ENCODE measurements around the gene CCDC154.

CCDC154 gene

GRCh38 chr16:1416521-1416941 is 27.8 kb downstream of the CCDC154 start:
- 0 out of 22 replicates have a peak overlapping the region, but pooled peaks of 1 of the 11 experiments have one; percentile 18 for H3K4me2 ChIP-seq
- H3K9me3 ChIP-seq (replicated peaks in 1 of 11), result no peaks in the 10 kb centered on the region
- H3K27ac ChIP-seq, result no peak overlapping the region
- H3K9ac ChIP-seq, result peak overlapping the region in 3 of 11 experiments; percentile 13 to 57 (median 44); a peak in 3 of 22 replicates
- H3K4me3 ChIP-seq, result no peak overlapping the region
- no peak for TF ChIP-seq Cebpa-rat (IDR thresholded peaks at IDR 0.05)
- H3K4me1 ChIP-seq, result peaks cover 56 to 71% (median 66%) of the 10 kb centered on the region in 10 experiments
- peaks cover 0 to 59% (median 29%) of the 10 kb centered on the region in 11 experiments; a peak in 15 of 22 replicates for H4K20me1 ChIP-seq
- H3K36me3 ChIP-seq, result peaks cover 0 to 19% (median 12%) of the 10 kb centered on the region in 11 experiments; a peak in 13 of 22 replicates
- no peaks in the 10 kb centered on the region for H3K27me3 ChIP-seq

GRCh38 chr16:1414532-1415260 is 29.7 kb downstream of the CCDC154 start, which contains the start of gene UNKL:
Gene UNKL (minus strand): TSS chr16:1414704. CDS start chr16:1414691, 13 bp downstream.
- Histone ChIP-seq H3K36me3 (peaks cover 11 to 33% (median 19%) of the 10 kb centered on the region in 11 experiments; a peak in 16 of 22 replicates), H3K27me3 (no peaks in the 10 kb centered on the region), H3K9ac (peak within 1 kb of the TSS; percentile 94 to 99 (median 98)), H3K4me2 (peak within 1 kb of the TSS; percentile 74 to 98 (median 90)), H4K20me1 (peaks cover 6 to 70% (median 41%) of the 10 kb centered on the region in 11 experiments; a peak in 15 of 22 replicates), H3K4me1 (peaks cover 50 to 73% (median 66%) of the 10 kb centered on the region in 10 experiments), H3K4me3 (peak within 1 kb of the TSS; percentile 85 to 100 (median 98)), H3K27ac (peak within 1 kb of the TSS; percentile 92 to 98 (median 96)), H3K9me3 (replicated peaks in 1 of 11) (no peaks in the 10 kb centered on the region)
- no peak for TF ChIP-seq Cebpa-rat (IDR thresholded peaks at IDR 0.05)

- peaks cover 13 to 72% (median 46%) of the 10 kb centered on the region in 11 experiments; a peak in 16 of 22 replicates for H4K20me1 ChIP-seq
- peaks cover 46 to 72% (median 63%) of the 10 kb centered on the region in 10 experiments for H3K4me1 ChIP-seq
- no peaks in the 10 kb centered on the region for H3K27me3 ChIP-seq
- H3K9me3 ChIP-seq (replicated peaks in 1 of 11), result no peaks in the 10 kb centered on the region
- peak overlapping the region; percentile 74 to 98 (median 90) for H3K4me2 ChIP-seq
- peak overlapping the region; percentile 94 to 99 (median 98) for H3K9ac ChIP-seq
- TF ChIP-seq Cebpa-rat (IDR thresholded peaks at IDR 0.05), result no peak
- H3K4me3 ChIP-seq, result peak overlapping the region; percentile 85 to 100 (median 98)
- H3K27ac ChIP-seq, result peak overlapping the region; percentile 92 to 98 (median 96)
- H3K36me3 ChIP-seq, result peaks cover 12 to 36% (median 19%) of the 10 kb centered on the region in 11 experiments; a peak in 16 of 22 replicates
Observed at GRCh38 chr16:1413684-1414531, 30.4 kb downstream of the CCDC154 start.

- Histone ChIP-seq H3K9ac (peak overlapping the region in 5 of 11 experiments; percentile 4 to 96 (median 46); a peak in 2 of 22 replicates), H4K20me1 (peaks cover 21 to 70% (median 47%) of the 10 kb centered on the region in 11 experiments; a peak in 19 of 22 replicates), H3K36me3 (peaks cover 4 to 25% (median 13%) of the 10 kb centered on the region in 11 experiments; a peak in 15 of 22 replicates), H3K27me3 (no peaks in the 10 kb centered on the region), H3K4me3 (peak overlapping the region in 1 of 10 experiments; percentile 7; a peak in 1 of 20 replicates), H3K4me2 (peak overlapping the region; percentile 74 to 98 (median 90); a peak in 21 of 22 replicates), H3K9me3 (replicated peaks in 1 of 11) (no peaks in the 10 kb centered on the region), H3K4me1 (peaks cover 42 to 70% (median 60%) of the 10 kb centered on the region in 10 experiments), H3K27ac (no peak overlapping the region)
- TF ChIP-seq Cebpa-rat (IDR thresholded peaks at IDR 0.05), result no peak
Observed at GRCh38 chr16:1412847-1413246, 31.5 kb downstream of the CCDC154 start.

GRCh38 chr16:1408171-1408837 is 36.1 kb downstream of the CCDC154 start:
- no peak for TF ChIP-seq Cebpa-rat (IDR thresholded peaks at IDR 0.05)
- Histone ChIP-seq H3K36me3 (peaks cover 20 to 55% (median 41%) of the 10 kb centered on the region in 11 experiments), H3K9me3 (replicated peaks in 1 of 11) (no peaks in the 10 kb centered on the region), H3K4me3 (peak overlapping the region; percentile 47 to 79 (median 67)), H3K4me2 (peak overlapping the region; percentile 74 to 100 (median 97)), H4K20me1 (peaks cover 62 to 95% (median 86%) of the 10 kb centered on the region in 11 experiments; a peak in 20 of 22 replicates), H3K27ac (peak overlapping the region in 9 of 11 experiments; percentile 26 to 65 (median 53); a peak in 18 of 22 replicates), H3K9ac (peak overlapping the region; percentile 57 to 83 (median 71); a peak in 21 of 22 replicates), H3K4me1 (peaks cover 33 to 65% (median 51%) of the 10 kb centered on the region in 10 experiments), H3K27me3 (no peaks in the 10 kb centered on the region)

- Histone ChIP-seq H3K4me2 (peak overlapping the region; percentile 74 to 100 (median 97)), H3K27ac (peak overlapping the region in 9 of 11 experiments; percentile 26 to 65 (median 53); a peak in 17 of 22 replicates), H3K9ac (peak overlapping the region; percentile 49 to 83 (median 71); a peak in 20 of 22 replicates), H3K4me1 (peaks cover 27 to 60% (median 45%) of the 10 kb centered on the region in 10 experiments), H4K20me1 (peaks cover 68 to 95% (median 88%) of the 10 kb centered on the region in 11 experiments; a peak in 20 of 22 replicates), H3K36me3 (peaks cover 25 to 61% (median 46%) of the 10 kb centered on the region in 11 experiments), H3K9me3 (replicated peaks in 1 of 11) (no peaks in the 10 kb centered on the region), H3K27me3 (no peaks in the 10 kb centered on the region), H3K4me3 (peak overlapping the region; percentile 47 to 79 (median 67))
- TF ChIP-seq Cebpa-rat (IDR thresholded peaks at IDR 0.05), result no peak
Observed at GRCh38 chr16:1407753-1408152, 36.6 kb downstream of the CCDC154 start.

GRCh38 chr16:1403733-1404132 is 40.6 kb downstream of the CCDC154 start:
- H3K4me1 ChIP-seq, result peaks cover 10 to 34% (median 26%) of the 10 kb centered on the region in 10 experiments
- H3K9me3 ChIP-seq (replicated peaks in 1 of 11), result no peaks in the 10 kb centered on the region
- no peak overlapping the region for H3K4me2 ChIP-seq
- H3K9ac ChIP-seq, result 0 out of 22 replicates have a peak overlapping the region, but pooled peaks of 1 of the 11 experiments have one; percentile 1
- H4K20me1 ChIP-seq, result peaks cover 55 to 85% (median 71%) of the 10 kb centered on the region in 11 experiments; a peak in 19 of 22 replicates
- no peak overlapping the region for H3K4me3 ChIP-seq
- no peak for TF ChIP-seq Cebpa-rat (IDR thresholded peaks at IDR 0.05)
- no peaks in the 10 kb centered on the region for H3K27me3 ChIP-seq
- H3K36me3 ChIP-seq, result peaks cover 58 to 82% (median 70%) of the 10 kb centered on the region in 11 experiments
- H3K27ac ChIP-seq, result no peak overlapping the region
